ENCODE results near the gene SPEN. TPM values are rescaled to one million over a fixed set of nuclear protein-coding genes. Genes with fewer than 3 reads are reported as not detected.
"Not testable (repeated sequence)": the region's sequence is repeated elsewhere in the genome, so short reads cannot be mapped to it uniquely, and the experiment has no call there.

Gene SPEN
- total RNA-seq, 1 experiment from 2014 or later = 8.0 TPM

DNA sequence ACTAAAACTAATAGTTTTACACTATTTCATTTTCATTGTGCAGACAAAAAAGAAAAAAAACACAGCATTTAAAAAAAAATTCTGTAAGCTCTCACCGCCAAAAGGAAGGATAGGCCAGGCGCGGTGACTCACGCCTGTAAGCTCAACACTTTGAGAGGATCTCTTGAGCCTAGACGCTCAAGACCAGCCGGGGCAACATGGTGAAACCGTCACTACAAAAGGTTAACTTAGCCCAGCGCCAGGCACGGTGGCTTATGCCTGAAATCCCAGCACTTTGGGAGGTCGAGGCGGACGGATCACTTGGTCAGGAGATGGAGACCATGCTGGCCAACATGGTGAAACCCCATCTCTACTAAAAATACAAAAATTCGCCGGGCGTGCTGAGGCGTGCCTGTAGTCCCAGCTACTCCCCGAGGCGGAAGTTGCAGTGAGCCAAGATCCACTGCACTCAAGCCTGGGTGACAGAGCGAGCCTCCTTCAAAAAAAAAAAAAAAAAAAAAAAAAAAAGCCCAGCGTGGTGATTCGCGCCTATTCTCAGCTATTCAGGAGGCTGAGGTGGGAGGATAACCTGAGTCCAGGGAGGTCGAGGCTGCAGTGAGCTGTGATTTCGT is 14.3 kb upstream of the SPEN start:
- DNase-seq (ENCODE audit: low spot score) = peak; percentile 76

DNA sequence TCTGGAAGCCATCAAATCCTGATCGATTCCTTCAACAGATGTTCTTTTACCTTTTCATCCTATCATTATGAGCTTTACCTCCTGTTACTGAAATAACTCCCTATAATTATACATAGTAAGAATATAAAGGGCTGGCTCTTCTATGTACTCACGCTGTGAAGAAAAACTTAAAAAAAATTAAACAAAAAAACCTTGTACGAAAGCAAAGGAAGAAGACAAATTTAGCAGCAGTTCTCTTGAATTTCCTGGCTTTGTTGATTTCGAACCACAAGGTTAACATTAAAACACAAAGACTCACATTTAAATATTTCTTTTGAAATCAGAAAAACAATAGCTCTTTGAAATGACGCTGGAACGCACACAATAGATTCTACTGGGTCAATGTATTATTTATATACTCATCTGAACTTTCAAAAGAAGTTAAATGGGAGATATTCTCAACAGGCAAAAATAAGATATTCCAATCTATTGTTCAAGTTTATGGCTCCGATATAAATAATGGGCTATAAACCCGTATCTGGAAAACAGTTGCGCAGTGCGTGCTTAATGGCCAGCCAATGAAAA is 13.6 kb upstream of the SPEN start:
- no peak for DNase-seq (ENCODE audit: low spot score)

GRCh38 chr1:15834406-15835204 is 12.9 kb upstream of the SPEN start:
- peak; percentile 88 for DNase-seq (ENCODE audit: low spot score)

DNA sequence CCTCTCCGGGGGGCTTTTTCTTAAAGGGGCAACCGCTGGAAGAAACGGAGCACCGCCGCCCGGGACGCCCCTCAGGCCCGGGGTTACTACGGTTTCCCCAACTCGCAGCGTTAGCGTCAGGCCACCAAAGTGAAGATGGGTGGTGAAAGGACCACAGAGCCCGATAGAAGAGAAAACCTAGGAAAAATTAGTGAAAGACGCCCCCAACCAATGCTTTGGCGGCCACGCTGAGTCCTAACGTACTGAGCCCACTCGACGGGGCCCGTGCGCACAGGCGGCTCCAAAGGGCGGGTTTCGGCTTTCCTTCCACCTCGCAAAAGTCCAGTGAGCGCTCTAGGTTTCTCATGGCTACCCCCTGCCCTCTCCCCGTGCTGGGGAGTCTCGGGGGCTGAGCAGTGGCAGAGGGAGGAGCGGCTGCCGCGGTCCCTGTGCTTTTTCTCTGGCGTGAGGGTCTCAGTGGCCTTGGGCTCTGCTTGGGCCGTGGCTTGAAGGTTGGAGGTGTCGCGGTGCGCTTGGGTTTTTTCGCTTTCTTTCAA is 12.2 kb upstream of the SPEN start:
- no peak for DNase-seq (ENCODE audit: low spot score)

GRCh38 chr1:15835741-15836510 is 11.6 kb upstream of the SPEN start:
- DNase-seq (ENCODE audit: low spot score) = peak; percentile 99

- not testable (repeated sequence) for DNase-seq (ENCODE audit: low spot score)
Measured at GRCh38 chr1:15836511-15836771, 11.1 kb upstream of the SPEN start.

- DNase-seq (ENCODE audit: low spot score) = no peak
Measured at GRCh38 chr1:15836772-15837669, 10.5 kb upstream of the SPEN start.

GRCh38 chr1:15837931-15838330 is 9.6 kb upstream of the SPEN start:
- no peak for DNase-seq (ENCODE audit: low spot score)

GRCh38 chr1:15838721-15839120 is 8.8 kb upstream of the SPEN start:
- DNase-seq (ENCODE audit: low spot score) = no peak

- DNase-seq (ENCODE audit: low spot score) = no peak
Measured at GRCh38 chr1:15843826-15844572, 3.5 kb upstream of the SPEN start.

DNA sequence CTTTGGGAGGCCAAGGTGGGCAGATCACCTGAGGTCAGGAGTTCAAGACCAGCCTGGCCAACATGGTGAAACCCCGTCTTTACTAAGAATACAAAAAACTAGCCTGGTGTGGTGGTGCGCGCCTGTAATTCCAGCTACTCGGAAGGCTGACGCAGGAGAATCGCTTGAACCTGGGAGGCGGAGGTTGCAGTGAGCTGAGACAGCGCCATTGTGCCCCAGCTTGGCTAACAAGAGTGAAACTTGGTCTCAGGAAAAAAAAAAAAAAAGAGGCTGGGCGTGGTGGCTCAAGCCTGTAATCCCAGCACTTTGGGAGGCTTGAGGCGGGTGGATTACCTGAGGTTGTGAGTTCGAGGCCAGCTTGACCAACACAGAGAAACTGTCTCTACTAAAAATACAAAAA is 1.5 kb upstream of the SPEN start:
- DNase-seq (ENCODE audit: low spot score) = not testable (repeated sequence)

DNA sequence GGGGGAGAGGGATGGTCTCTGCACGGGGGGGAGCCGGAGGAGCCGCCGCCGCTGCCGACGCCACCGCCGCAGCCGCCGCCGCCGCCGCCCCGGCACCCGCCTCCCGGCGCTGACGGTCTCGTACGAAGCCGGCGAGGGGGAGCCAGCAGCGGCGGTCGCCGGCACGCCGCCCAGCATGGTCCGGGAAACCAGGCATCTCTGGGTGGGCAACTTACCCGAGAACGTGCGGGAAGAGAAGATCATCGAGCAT is 311 bp downstream of the SPEN start:
- no peak for DNase-seq (ENCODE audit: low spot score)

DNA sequence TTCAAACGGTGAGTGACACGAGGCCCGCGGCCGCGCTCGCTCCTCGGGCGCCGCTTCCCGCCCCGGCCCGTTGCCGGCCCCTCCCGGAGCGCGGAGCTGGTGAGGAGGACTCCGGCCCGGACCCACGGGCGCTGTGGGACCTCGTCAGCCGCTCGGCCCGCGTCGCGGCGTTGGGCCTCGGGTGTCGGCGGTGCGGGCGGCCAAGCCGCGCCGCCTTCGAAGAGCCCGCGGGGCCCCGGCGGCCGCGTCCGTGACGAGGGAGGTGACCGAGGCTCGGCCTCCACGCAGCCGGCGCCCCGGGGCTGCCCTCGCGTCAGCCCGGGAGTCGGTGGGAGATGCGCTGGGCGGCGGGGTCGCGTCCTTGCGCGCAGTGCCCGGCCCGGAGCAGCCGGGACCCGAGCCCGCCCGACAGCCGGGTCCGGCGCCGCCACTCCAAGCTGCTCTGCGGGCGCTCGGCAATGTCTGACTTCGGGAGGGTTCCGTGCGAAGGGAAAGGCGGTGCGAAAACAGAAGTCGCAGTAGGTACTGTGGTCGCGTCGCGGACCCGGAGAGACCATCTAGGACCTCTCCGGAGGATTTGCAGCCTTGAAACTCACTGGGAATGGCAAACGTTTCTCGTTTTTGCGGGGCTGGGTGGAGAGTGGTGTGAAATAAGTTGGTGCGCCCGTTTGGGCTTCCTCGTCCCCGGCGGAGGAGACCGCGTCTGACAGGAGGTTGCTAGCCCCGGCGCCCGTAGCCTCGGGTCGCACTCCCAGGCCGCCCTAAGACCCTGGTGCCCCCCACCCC is 829 bp downstream of the SPEN start:
- no peak for DNase-seq (ENCODE audit: low spot score)

DNA sequence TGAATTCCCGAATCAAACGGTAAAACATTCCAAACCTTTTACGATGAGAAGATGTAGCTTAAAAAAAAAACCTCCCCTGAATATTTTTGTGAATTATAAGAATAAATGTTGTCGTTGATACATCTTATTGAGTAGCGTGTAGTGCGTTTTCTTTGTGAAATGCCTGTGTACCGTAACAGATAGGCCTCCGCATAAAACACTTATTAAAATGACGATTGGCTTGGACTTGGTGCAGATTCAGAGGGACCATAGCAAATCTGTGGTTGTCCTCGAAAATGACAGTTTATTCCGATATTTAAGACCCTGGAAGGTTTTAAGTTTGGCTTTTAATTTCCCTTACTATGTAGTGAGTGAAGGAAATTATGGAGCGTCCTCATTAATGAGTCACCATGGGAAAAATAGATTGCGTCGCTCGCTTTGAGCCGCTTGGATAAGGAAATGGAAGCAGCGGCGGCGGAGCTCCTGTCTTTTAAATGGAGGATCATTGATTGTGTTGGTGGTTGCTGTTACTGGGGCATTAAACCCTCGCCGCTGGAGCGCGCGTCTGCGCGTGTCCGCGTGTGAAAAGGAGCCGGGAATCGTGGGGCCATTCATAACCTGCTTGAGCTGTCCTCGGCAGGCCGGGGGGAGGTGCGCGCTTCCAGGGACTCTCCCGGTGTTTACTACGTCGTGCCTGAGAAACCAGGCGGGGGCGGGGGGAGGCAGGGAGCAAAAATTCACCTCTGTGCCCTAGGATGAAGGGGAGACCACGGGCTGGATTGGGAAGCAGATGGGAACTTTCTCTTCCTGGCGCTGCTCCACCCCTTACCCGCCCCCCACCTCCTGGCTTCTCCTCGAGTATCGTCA is 1.6 kb downstream of the SPEN start:
- peak; percentile 77 for DNase-seq (ENCODE audit: low spot score)

DNA sequence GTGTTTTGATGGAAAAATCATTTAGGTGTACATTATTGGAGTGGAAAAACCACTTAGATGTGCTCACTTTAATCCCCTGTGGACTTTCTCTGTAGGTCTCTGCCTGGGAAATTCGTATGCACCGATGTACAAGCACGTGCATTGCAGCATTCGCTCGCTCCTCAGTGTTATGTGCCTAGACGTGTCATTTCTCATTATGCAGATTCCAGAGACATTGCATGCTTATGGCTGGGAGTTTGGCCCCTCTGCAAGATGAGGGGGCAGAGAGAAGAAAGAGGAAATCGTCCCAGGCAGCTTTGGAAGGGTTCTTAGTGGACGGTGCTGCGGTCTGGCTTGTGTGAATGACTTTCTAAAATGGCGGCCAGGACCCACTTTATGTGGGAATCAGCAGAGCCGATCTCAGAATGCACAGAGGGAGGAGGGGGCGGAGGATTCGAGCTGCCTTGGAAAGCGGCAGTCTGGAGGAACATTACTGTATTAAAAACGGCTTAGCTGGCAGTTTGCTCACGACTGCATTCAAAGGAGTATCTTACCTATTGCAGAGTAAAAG is 2.3 kb downstream of the SPEN start:
- DNase-seq (ENCODE audit: low spot score) = peak; percentile 65

GRCh38 chr1:15850471-15851001 is 3.0 kb downstream of the SPEN start:
- no peak for DNase-seq (ENCODE audit: low spot score)

GRCh38 chr1:15851210-15852035 is 3.9 kb downstream of the SPEN start:
- no peak for DNase-seq (ENCODE audit: low spot score)
